Stimulated activated CD4-positive, alpha-beta T cell treated with anti-CD3 and anti-CD28 coated beads, Interleukin-1b, Interleukin-23, amount 100 ng/mL, for 1 hour (primary cell): Measurements from ENCODE around the gene NPFFR1.
"Not testable (repeated sequence)": the region's sequence is repeated elsewhere in the genome, so short reads cannot be mapped to it uniquely, and the experiment has no call there.

Experiments used
- DNase-seq, 2 donors: peaks; one replicate each; pipeline ENCODE4 v3.0.0-alpha.2; 2020; ENCODE audit warnings: low read depth in 2 of 2

Gene NPFFR1

GRCh38 chr10:70223728-70224127 is 60.1 kb downstream of the NPFFR1 start:
- DNase-seq: no peak

- DNase-seq: not testable (repeated sequence)
Observed at GRCh38 chr10:70222811-70223447, 60.9 kb downstream of the NPFFR1 start.

GRCh38 chr10:70222340-70222794 is 61.4 kb downstream of the NPFFR1 start:
- DNase-seq: no peak

- DNase-seq: no peak
Observed at GRCh38 chr10:70221030-70221429, 62.8 kb downstream of the NPFFR1 start.

- no peak for DNase-seq
Observed at GRCh38 chr10:70212879-70213278, 70.9 kb downstream of the NPFFR1 start.

GRCh38 chr10:70212277-70212676 is 71.5 kb downstream of the NPFFR1 start:
- no peak for DNase-seq

- DNase-seq: no peak
Observed at GRCh38 chr10:70206762-70207161, 77.0 kb downstream of the NPFFR1 start.

GRCh38 chr10:70201105-70201504 is 82.7 kb downstream of the NPFFR1 start:
- no peak for DNase-seq

- DNase-seq: no peak
Observed at GRCh38 chr10:70198696-70199466, 84.9 kb downstream of the NPFFR1 start.
